HG03469 (cell line): ENCODE results near the gene SPTLC1.
"Not testable (repeated sequence)": the region's sequence is repeated elsewhere in the genome, so short reads cannot be mapped to it uniquely, and the experiment has no call there.

Experiments used
- ATAC-seq: cut with Tn5 transposase; IDR thresholded peaks from one replicate; pipeline ENCODE4 v1.9.1; 2021; ENCODE audit warnings: mild to moderate bottlenecking, moderate library complexity, moderate number of reproducible peaks; ENCODE audit not compliant: unreplicated experiment

SPTLC1 gene

GRCh38 chr9:92115071-92115858, at the start of gene SPTLC1:
TSS of gene SPTLC1 (minus strand) at chr9:92115413. CDS start at chr9:92115370, 43 bp downstream.
- ATAC-seq = peak; percentile 90

GRCh38 chr9:92164975-92165374, 49.8 kb upstream of the SPTLC1 start:
- no peak for ATAC-seq

DNA sequence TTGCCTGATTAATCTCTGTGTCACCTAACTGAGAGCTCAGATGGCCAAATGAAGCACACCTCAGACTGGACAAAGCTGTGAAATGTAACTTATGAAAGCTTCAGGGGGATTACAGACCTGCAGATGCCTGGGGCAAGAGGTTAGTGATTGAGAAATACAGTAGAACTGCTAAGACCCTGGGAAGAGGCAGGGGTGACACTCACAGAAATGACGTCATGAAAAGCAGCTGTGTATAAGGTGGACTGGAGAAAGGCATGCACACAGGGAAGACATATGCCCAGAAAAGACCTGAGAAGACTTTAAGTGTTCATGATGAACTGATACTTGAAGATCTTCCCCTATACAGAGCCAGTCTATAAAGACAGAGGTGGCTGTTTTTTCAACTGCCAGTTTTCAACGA, 49.3 kb upstream of the SPTLC1 start:
- no peak for ATAC-seq

DNA sequence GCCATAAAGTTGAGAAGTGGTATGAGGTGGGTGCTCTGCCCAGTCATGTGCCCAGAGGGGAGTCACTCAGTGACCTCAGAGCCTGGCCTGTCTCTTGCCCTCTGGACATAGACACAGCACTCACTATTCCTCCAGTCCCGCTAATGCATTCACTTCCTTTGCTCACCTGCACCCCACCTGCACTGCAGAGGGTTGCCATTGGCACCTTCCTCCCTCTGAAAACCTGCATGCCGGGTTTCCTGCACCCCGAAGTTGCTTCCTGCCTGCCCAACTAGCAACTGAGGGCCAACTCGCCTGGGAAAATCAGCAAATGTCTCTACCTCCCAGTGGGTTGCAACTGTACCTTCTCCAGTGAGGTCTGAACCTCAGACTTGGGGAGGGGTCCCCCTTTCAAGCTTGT, 48.1 kb upstream of the SPTLC1 start:
- no peak for ATAC-seq

DNA sequence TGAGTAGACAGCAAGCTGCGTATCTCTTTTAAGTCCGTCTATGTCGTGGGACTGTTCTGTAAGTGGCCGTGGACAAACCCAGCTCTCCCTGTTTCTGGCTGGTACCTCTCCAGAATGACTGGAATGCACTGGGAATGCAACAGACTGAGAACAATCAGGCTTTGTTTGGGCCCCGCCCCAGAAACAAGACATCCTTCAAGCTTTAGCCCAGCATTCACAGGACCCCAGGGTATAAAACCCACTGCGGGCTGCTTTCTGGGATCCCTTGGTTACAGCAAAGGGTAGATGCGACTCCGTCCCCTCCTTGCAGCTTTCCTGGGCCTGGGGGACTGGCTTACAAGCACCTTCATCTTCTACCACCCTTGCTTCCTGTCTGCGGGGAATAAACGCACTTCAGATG, 45.6 kb upstream of the SPTLC1 start:
- no peak for ATAC-seq

DNA sequence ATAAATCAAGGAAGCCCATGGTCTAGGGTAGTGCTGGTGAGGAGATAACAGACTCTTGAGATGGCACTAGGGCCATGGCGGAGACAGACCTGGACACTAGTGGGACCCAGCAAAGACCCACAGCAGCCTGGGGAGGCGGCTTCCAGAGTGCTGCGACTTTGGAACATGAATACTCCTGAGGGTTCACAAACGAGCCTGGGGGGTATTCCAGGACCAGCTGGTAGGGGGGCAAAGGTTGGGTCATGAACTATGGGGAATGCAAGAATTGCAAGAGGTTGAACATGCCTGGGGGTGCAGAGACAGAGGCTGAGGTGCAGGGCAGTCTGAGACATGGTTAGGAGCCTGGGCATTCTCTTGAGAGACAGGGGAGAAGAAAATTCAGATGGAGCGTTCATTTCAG, 43.8 kb upstream of the SPTLC1 start:
- no peak for ATAC-seq

GRCh38 chr9:92158097-92158601, 42.9 kb upstream of the SPTLC1 start:
- ATAC-seq = no peak

DNA sequence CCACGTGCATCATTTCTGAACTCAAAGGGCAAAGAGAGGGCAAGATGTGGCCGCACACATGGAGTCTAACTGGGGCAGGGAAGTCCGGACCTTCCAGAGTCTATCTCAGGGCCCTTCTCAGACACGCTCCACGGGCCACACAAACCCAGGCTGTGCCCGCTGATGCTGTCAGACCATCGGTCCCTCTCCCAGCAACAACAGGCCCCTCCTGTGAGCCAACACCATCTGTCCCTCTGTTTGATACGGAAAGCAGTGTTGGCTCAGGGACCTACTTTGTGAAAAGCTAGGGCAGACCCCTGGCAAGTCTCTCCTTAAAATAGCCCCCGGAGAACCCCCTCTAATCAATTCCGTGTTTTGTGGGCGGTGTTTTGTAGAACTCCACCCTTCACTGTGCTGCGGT, 40.5 kb upstream of the SPTLC1 start:
- not testable (repeated sequence) for ATAC-seq

- no peak for ATAC-seq
Observed at GRCh38 chr9:92155221-92155620, 40.0 kb upstream of the SPTLC1 start.

- ATAC-seq = not testable (repeated sequence)
Observed at GRCh38 chr9:92153466-92154415, 38.5 kb upstream of the SPTLC1 start.

DNA sequence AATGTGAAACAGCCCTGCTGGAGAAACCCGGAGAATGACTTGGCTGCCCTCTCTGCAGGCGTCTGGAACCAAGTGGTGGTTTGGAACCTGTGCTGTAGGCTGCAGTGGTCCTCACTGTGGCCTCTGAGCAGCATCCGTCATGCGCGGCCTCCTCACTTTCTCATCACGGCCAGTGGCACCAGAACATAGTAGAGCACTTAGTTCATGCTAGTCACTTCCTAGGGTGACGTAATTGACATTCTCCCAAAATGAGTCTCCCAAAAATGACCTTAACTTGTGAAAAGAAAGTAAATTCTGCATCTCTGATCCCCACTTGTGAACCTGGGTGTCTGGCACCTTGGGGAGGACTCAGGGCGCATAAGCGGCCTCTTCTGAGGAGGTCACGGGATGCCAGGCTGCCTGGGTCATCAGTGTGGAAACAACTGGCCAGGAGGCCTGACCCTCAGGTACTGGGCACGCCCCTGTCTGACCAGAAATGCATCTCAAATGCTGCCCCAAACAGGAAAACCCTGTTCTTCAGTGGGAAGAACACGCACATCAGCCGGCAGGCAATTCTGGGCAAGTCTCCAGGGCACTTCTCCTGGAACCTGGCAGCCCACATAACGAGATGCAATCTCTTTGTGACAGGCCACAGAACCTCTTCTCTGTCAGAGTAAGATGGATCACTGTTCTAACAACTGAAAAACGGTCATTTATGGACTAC, 36.6 kb upstream of the SPTLC1 start:
- no peak for ATAC-seq

DNA sequence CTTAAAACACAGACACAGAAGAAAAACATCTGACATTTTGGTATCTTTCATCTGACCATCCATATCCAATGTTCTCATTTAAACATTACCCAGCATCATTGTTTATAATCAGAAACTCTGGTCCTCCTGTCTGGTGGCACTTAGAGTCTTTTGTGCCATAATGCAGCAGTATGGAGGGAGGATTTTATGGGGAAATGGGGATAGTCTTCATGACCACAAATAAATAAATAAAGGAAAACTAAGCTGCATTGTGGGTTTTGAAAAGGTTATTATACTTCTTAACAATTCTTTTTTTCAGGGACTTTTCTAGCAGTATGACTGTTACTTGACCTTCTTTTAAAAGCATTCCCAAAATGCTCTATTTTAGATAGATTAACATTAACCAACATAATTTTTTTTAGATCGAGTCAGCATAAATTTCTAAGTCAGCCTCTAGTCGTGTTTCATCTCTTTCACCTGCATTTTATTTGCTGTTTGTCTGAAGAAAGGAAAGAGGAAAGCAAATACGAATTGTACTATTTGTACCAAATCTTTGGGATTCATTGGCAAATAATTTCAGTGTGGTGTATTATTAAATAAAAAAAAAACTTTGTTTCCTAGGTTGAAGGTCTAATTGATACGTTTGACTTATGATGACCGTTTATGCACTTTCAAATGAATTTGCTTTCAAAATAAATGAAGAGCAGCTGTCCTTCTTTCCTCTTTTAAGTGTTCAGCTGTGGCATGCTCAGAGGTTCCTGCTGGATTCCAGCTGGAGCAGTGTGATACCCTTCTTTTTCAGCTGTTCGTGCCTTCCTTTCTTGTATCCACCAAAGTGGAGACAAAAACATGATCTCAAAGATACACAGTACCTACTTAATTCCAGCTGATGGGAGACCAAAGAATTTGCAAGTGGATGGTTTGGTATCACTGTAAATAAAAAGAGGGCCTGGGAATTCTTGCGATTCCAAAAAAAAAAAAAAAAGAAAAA, 35.6 kb upstream of the SPTLC1 start:
- ATAC-seq = not testable (repeated sequence)

GRCh38 chr9:92147852-92148180, 32.6 kb upstream of the SPTLC1 start:
- no peak for ATAC-seq

DNA sequence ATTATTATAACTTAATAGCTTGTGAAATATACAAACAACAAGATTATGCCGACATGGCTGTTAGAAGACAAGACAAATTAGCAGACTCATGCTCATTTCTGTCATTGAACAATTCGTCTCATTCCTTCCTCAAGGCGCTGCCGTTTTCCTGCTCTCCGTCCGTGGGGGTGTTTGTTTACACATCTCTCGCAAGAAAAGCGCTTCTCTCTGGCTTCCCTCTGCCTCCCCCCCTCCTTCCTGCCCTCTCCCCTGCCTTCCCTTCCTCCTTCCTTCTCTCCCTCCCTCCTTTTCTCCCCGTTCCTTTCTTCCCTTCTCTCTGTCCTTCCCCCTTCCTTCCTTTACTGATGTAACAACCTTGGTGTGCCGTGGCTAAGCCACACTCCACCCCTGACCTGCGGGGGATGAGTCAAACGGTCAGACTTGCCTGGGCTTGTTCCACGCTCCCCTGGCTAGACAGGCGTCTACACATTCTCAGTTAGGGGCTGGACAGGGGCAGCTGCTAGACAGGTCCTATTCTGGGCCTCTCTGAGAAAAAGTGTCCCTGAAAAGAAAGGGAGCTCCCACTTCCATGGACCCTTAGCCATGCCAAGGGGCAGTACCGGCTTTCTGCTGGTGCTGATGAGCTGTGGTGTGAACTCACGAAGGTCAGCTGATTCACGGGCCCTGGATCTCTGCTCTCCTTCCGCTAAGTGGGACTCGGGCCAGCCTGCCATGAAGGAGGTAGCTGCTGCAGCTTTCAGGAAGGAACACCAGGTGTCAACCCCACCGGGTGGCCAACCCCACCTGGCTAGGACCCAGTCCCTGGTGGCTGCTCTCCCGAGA, 32.0 kb upstream of the SPTLC1 start:
- no peak for ATAC-seq

GRCh38 chr9:92146610-92147009, 31.4 kb upstream of the SPTLC1 start:
- no peak for ATAC-seq

DNA sequence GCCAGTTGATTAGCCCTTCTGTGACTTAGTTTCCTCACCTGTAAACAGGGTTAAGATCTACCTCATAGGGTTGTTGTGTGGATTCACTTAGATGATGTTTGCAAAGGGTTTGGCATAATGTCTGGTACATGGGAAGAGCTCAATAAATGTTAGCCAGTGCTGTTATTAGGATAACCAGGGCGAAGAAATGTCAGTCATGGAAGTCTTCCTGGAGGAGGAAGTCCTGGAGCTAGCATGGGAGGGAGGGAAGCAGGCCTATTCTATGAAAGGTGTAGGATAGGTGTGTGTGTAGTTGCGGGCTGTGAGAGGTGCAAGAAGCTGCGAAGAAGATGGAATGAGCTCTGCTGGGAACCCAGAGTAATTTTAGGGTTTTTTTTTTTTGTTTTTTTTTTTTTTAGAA, 30.6 kb upstream of the SPTLC1 start:
- not testable (repeated sequence) for ATAC-seq

DNA sequence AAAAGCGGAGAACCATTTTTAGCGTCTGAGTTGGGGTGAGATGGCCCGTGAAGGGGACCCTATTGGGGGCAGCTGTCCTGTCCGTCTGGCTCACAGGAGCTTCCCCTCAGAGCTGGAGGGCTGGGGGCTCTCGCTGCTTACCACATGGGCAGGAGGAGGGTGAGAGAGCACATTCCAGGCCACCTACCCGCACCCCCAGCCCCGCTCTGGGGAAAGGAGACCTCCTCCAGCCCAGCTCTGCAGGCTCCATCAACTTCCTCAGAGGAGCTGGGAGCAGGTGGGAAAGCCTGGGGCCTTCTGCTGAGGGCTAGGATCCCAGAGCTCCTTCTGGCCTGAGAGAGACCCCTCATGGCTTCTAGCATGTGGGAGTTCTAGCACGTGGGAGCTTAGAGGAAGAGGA, 27.1 kb upstream of the SPTLC1 start:
- ATAC-seq = no peak

GRCh38 chr9:92141144-92142129, 26.2 kb upstream of the SPTLC1 start:
- ATAC-seq = no peak
